ENCODE data around the gene STX19. TPM values are rescaled to one million over a fixed set of nuclear protein-coding genes. Genes with fewer than 3 reads are reported as not detected.

The STX19 gene
- total and polyA plus RNA-seq, 11 donors = 0.25 TPM; not detected in 10

DNA sequence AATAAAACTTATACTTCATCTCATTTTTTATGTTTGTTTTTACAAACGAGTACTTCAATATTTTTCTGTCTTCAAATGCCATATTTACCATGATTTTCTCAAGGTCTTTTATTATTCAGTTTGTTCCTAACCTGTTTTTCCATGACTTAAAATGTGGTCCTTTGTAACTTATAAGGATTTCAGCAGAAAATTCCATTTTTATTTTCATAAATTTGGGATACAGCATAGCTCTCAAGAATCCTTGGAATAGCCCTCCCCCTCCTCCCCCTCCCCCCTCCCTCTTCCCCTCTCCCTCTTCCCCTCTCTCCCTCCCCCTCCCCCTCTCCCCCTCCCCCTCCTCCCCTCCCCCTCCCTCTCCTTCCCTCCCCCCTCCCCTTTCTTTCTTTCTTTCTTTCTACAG is 14.9 kb upstream of the STX19 start:
- no peaks in the 10 kb centered on the region for H3K9me3 ChIP-seq
- no peak overlapping the region for H3K4me3 ChIP-seq
- TF ChIP-seq POLR2A (IDR thresholded peaks at IDR 0.05) = no peak
- no peak for TF ChIP-seq CTCF (IDR thresholded peaks at IDR 0.05)
- no peaks in the 10 kb centered on the region for H3K4me1 ChIP-seq
- 92 to 97% (median 94%) methylated on average over 1 of the region's 1 CpG for WGBS, 4 donors
- ATAC-seq = no peak
- intact Hi-C loops (cut with DNase I) = no loop called here
- no peak for DNase-seq
- peaks cover 0 to 41% (median 11%) of the 10 kb centered on the region in 9 donors for H3K36me3 ChIP-seq
- H3K27me3 ChIP-seq = no peaks in the 10 kb centered on the region
- H3K27ac ChIP-seq = no peak overlapping the region

DNA sequence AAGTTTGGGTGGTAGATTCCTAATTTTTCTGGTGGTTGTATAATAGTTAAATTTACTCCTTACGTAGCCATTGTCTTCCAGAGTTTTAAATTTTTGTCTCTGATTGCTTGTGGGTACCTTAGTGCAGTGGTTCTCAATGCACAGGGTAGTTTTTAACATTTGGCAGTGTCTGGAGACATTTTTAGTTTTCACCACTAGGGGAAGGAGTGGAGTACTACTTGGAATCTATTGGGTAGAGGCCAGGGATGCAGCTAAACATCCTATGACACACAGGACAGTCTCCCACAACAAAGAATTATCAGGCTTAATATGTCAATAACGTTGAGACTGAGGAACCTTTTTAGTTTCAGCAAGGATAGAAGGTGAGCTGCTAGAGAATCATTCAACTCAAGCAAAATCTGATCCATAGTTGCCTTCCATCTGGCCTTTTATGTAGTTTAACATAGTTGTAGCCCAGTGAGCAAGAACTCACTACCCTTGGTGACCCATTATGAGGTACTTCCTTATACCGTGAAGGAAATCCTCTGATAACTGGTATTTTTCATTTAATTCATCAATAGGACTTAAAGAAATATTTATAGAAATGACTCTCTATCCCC is 8.6 kb upstream of the STX19 start:
- Histone ChIP-seq H3K4me1 (no peaks in the 10 kb centered on the region), H3K27ac (no peak overlapping the region), H3K36me3 (peaks cover 0 to 38% (median 3%) of the 10 kb centered on the region in 9 donors), H3K9me3 (no peaks in the 10 kb centered on the region), H3K4me3 (no peak overlapping the region), H3K27me3 (no peaks in the 10 kb centered on the region)
- DNase-seq (no peak), ATAC-seq (no peak)
- intact Hi-C loops (cut with DNase I) = no loop called here
- TF ChIP-seq POLR2A (IDR thresholded peaks at IDR 0.05) (no peak), CTCF (IDR thresholded peaks at IDR 0.05) (peak in 10 of 12 donors; percentile 17 to 64 (median 43))
- 73 to 79% (median 76%) methylated on average over 3 of the region's 3 CpGs for WGBS, 4 donors

GRCh38 chr3:94026623-94027022 is 1.8 kb downstream of the STX19 start:
- Histone ChIP-seq H3K9me3 (no peaks in the 10 kb centered on the region), H3K4me3 (no peak overlapping the region), H3K4me1 (peaks cover 0 to 14% (median 0%) of the 10 kb centered on the region in 12 donors), H3K27me3 (no peaks in the 10 kb centered on the region), H3K27ac (no peak overlapping the region), H3K36me3 (peaks cover 0 to 7% (median 0%) of the 10 kb centered on the region in 9 donors)
- no peak for TF ChIP-seq POLR2A (IDR thresholded peaks at IDR 0.05)
- TF ChIP-seq CTCF (IDR thresholded peaks at IDR 0.05) = no peak
- DNase-seq (no peak), ATAC-seq (no peak)
- intact Hi-C loops (cut with DNase I) = loop anchor here in 1 of 10 donors (5.0 kb wide), 1 partner anchor 36 kb away; the partner anchor contains the start of genes DHFR2 and NSUN3
- WGBS, 4 donors = 76 to 94% (median 83%) methylated on average over 2 of the region's 2 CpGs

- WGBS, 4 donors = 68 to 80% (median 72%) methylated on average over 3 of the region's 3 CpGs
- intact Hi-C loops (cut with DNase I) = no loop called here
- Histone ChIP-seq H3K27ac (peak overlapping the region in 2 of 12 donors; percentile 1 to 10), H3K36me3 (peaks cover 0 to 7% (median 0%) of the 10 kb centered on the region in 9 donors), H3K27me3 (no peaks in the 10 kb centered on the region), H3K4me3 (peak overlapping the region in 1 of 12 donors; percentile 11), H3K4me1 (peaks cover 0 to 22% (median 0%) of the 10 kb centered on the region in 12 donors), H3K9me3 (no peaks in the 10 kb centered on the region)
- DNase-seq (no peak), ATAC-seq (no peak)
- no peak for TF ChIP-seq POLR2A (IDR thresholded peaks at IDR 0.05)
- TF ChIP-seq CTCF (IDR thresholded peaks at IDR 0.05) = no peak
Measured at GRCh38 chr3:94024385-94024784, 4.0 kb downstream of the STX19 start.

All from heart left ventricle (tissue), 16 donors.